ENCODE data around the gene TBXAS1.

The TBXAS1 gene

GRCh38 chr7:139946533-139946932 is 117.5 kb downstream of the TBXAS1 start:
- TF ChIP-seq CTCF (IDR thresholded peaks at IDR 0.05; ENCODE audit: low read depth, low read length) = no peak
- H3K4me3 ChIP-seq (ENCODE audit: low read depth, low read length) = no peak overlapping the region

- H3K4me3 ChIP-seq (ENCODE audit: low read depth, low read length) = no peak overlapping the region
- no peak for TF ChIP-seq CTCF (IDR thresholded peaks at IDR 0.05; ENCODE audit: low read depth, low read length)
Observed at GRCh38 chr7:139947021-139947420, 118.0 kb downstream of the TBXAS1 start.

GRCh38 chr7:139948167-139948566 is 119.1 kb downstream of the TBXAS1 start:
- H3K4me3 ChIP-seq (ENCODE audit: low read depth, low read length) = no peak overlapping the region
- TF ChIP-seq CTCF (IDR thresholded peaks at IDR 0.05; ENCODE audit: low read depth, low read length) = no peak

- TF ChIP-seq CTCF (IDR thresholded peaks at IDR 0.05; ENCODE audit: low read depth, low read length) = no peak
- no peak overlapping the region for H3K4me3 ChIP-seq (ENCODE audit: low read depth, low read length)
Observed at GRCh38 chr7:139948587-139949335, 119.7 kb downstream of the TBXAS1 start.

- no peak overlapping the region for H3K4me3 ChIP-seq (ENCODE audit: low read depth, low read length)
- no peak for TF ChIP-seq CTCF (IDR thresholded peaks at IDR 0.05; ENCODE audit: low read depth, low read length)
Observed at GRCh38 chr7:139949629-139950028, 120.6 kb downstream of the TBXAS1 start.

- no peak for TF ChIP-seq CTCF (IDR thresholded peaks at IDR 0.05; ENCODE audit: low read depth, low read length)
- H3K4me3 ChIP-seq (ENCODE audit: low read depth, low read length) = no peak overlapping the region
Observed at GRCh38 chr7:139950881-139951525, 121.9 kb downstream of the TBXAS1 start.

GRCh38 chr7:139953229-139953628 is 124.2 kb downstream of the TBXAS1 start:
- no peak overlapping the region for H3K4me3 ChIP-seq (ENCODE audit: low read depth, low read length)
- TF ChIP-seq CTCF (IDR thresholded peaks at IDR 0.05; ENCODE audit: low read depth, low read length) = no peak

Measured in WI38 (cell line).